GM23338 (cell line): Measurements from ENCODE around the gene METAP1D. TPM values are rescaled to one million over a fixed set of nuclear protein-coding genes. Genes with fewer than 3 reads are reported as not detected.

ENCODE experiments used
- ATAC-seq: fragments of 200-7000 bp; cut with Tn5 transposase; 3 replicates; pipeline ENCODE4 v1.9.1; 2020
- DNase-seq: peaks from one replicate; pipeline ENCODE4 v3.0.0-alpha.2; 2015; ENCODE audit warnings: low spot score
- H2AFZ ChIP-seq: fragments of 200-600 bp; sonication (generic); 2 replicates; pipeline ENCODE4 v1.8.0; 2016; ENCODE audit warnings: antibody characterized with exemption, mild to moderate bottlenecking, moderate library complexity
- H3F3A ChIP-seq: fragments of 200-600 bp; sonication (generic); replicated peaks from 2 replicates; pipeline ENCODE4 v1.8.0; 2017; ENCODE audit warnings: antibody characterized with exemption, mixed run types, low read depth
- H3K27ac ChIP-seq: fragments of 200-600 bp; sonication (generic); 2 replicates; pipeline ENCODE4 v1.6.1; 2016; ENCODE audit warnings: low read depth
- H3K27me3 ChIP-seq: fragments of 200-600 bp; sonication (generic); 2 replicates; pipeline ENCODE4 v1.8.0; 2016; ENCODE audit warnings: mild to moderate bottlenecking, mixed run types, moderate library complexity; ENCODE audit not compliant: insufficient read depth
- H3K36me3 ChIP-seq: fragments of 200-600 bp; sonication (generic); 2 replicates; pipeline ENCODE4 v1.8.0; 2016; ENCODE audit warnings: mild to moderate bottlenecking; ENCODE audit not compliant: insufficient read depth
- H3K4me1 ChIP-seq: fragments of 200-600 bp; sonication (generic); 2 replicates; pipeline ENCODE4 v1.8.0; 2016; ENCODE audit warnings: mild to moderate bottlenecking, moderate library complexity; ENCODE audit not compliant: insufficient read depth
- H3K4me2 ChIP-seq: fragments of 200-600 bp; sonication (generic); 2 replicates; pipeline ENCODE4 v1.7.1; 2017; ENCODE audit warnings: mixed run types
- H3K4me3 ChIP-seq: fragments of 200-600 bp; sonication (generic); 2 replicates; pipeline ENCODE4 v1.6.1; 2016; ENCODE audit warnings: mixed run types
- H3K79me2 ChIP-seq: fragments of 200-600 bp; sonication (generic); replicated peaks from 2 replicates; pipeline ENCODE4 v1.8.0; 2017; ENCODE audit warnings: mild to moderate bottlenecking; ENCODE audit not compliant: insufficient read depth
- H3K9me2 ChIP-seq: fragments of 200-600 bp; sonication (generic); 2 replicates; pipeline ENCODE4 v1.8.0; 2017; ENCODE audit not compliant: insufficient read depth
- H4K20me1 ChIP-seq: fragments of 200-600 bp; sonication (generic); replicated peaks from 2 replicates; pipeline ENCODE4 v1.8.0; 2017; ENCODE audit warnings: mild to moderate bottlenecking; ENCODE audit not compliant: insufficient read depth
- H3K27ac Mint-ChIP-seq: 2 replicates; pipeline ENCODE4 v1.8.0; 2020; ENCODE audit warnings: inconsistent platforms, mild to moderate bottlenecking, moderate library complexity, mixed read lengths
- H3K27me3 Mint-ChIP-seq: 3 replicates; pipeline ENCODE4 v1.8.0; 2022; ENCODE audit warnings: low read depth, mild to moderate bottlenecking, moderate library complexity, mixed read lengths, inconsistent platforms; ENCODE audit not compliant: insufficient read depth, poor library complexity
- H3K36me3 Mint-ChIP-seq: 3 replicates; pipeline ENCODE4 v1.8.0; 2021; ENCODE audit warnings: low read depth, mild to moderate bottlenecking, inconsistent platforms, moderate library complexity, mixed read lengths
- H3K4me1 Mint-ChIP-seq: 3 replicates; pipeline ENCODE4 v1.8.0; 2020; ENCODE audit warnings: mild to moderate bottlenecking, inconsistent platforms, mixed read lengths
- H3K4me3 Mint-ChIP-seq: 3 replicates; pipeline ENCODE4 v1.8.0; 2021; ENCODE audit warnings: moderate library complexity, mild to moderate bottlenecking, inconsistent platforms, mixed read lengths
- H3K9me3 Mint-ChIP-seq: 3 replicates; pipeline ENCODE4 v1.8.0; 2020; ENCODE audit warnings: moderate library complexity, mild to moderate bottlenecking, inconsistent platforms, mixed read lengths
- ETS1 ChIP-seq: IDR thresholded peaks from 2 replicates; pipeline ENCODE4 v1.6.1; 2016; ENCODE audit warnings: antibody characterized with exemption
- NANOG ChIP-seq: IDR thresholded peaks from 2 replicates; pipeline ENCODE4 v1.6.1; 2016; ENCODE audit warnings: antibody characterized with exemption, borderline replicate concordance
- POLR2AphosphoS5 ChIP-seq: IDR thresholded peaks from 2 replicates; pipeline ENCODE4 v1.6.1; 2016; ENCODE audit warnings: antibody characterized with exemption, low read depth
- REST ChIP-seq: IDR thresholded peaks from one replicate; pipeline ENCODE4 v1.6.1; 2018; ENCODE audit warnings: antibody characterized with exemption; ENCODE audit not compliant: unreplicated experiment
- ZNF114 ChIP-seq: fragments of 250-450 bp; sonication (Bioruptor Pico); IDR thresholded peaks from 2 replicates; pipeline ENCODE4 v1.5.0; 2020; ENCODE audit warnings: mild to moderate bottlenecking, moderate library complexity
- ZNF462 ChIP-seq: fragments of 250-450 bp; sonication (Bioruptor Pico); IDR thresholded peaks from 2 replicates; pipeline ENCODE4 v1.5.0; 2020; ENCODE audit warnings: mild to moderate bottlenecking, moderate library complexity
- polyA plus RNA-seq: library from polyadenylated mRNA; unstranded; fragments of >200 nt; fragmentation: Nextera tagmentation; extraction: Ambion mirVana; gene quantifications from 2 replicates; pipeline ENCODE4 v1.2.1, GENCODE V29; 2016
- total RNA-seq: library from RNA; depleted of rRNA; stranded (reverse); fragments of >200 nt; shearing (Covaris generic); gene quantifications from 2 replicates; pipeline ENCODE4 v1.2.3, GENCODE V29; 2014

Gene METAP1D
- total and polyA plus RNA-seq, 2 experiments from 2014 or later, result 12.8 to 15.5 TPM

GRCh38 chr2:171965238-171965637 lies 34.5 kb upstream of the METAP1D start (continued):
- TF ChIP-seq ETS1 (no peak), ZNF462 (CRISPR knock-in tag) (no peak), ZNF114 (CRISPR knock-in tag) (no peak), NANOG (no peak)

- DNase-seq (no peak), ATAC-seq (no peak)
- H3K4me1 ChIP-seq, result no peaks in the 10 kb centered on the region
- H3K4me1 Mint-ChIP-seq, result no peaks in the 10 kb centered on the region
- no peaks in the 10 kb centered on the region for H3K9me2 ChIP-seq
- 0 out of 2 replicates have a peak, but pooled peaks cover 4% of the 10 kb centered on the region for H3K79me2 ChIP-seq
- H3F3A ChIP-seq, result no peaks in the 10 kb centered on the region
- no peaks in the 10 kb centered on the region for H3K9me3 Mint-ChIP-seq
- H2AFZ ChIP-seq, result no peak overlapping the region
- H3K27ac Mint-ChIP-seq, result no peak overlapping the region
- 0 out of 2 replicates have a peak, but pooled peaks cover 12% of the 10 kb centered on the region for H3K36me3 ChIP-seq
- peaks cover 18% of the 10 kb centered on the region; the same call in 2 of the 3 replicates for H3K36me3 Mint-ChIP-seq
- no peak overlapping the region for H3K4me3 ChIP-seq
- H3K27ac ChIP-seq, result no peak overlapping the region
- peaks cover 3% of the 10 kb centered on the region for H3K27me3 Mint-ChIP-seq
- peaks cover 10% of the 10 kb centered on the region; the same call in 1 of the 2 replicates for H4K20me1 ChIP-seq
- H3K4me2 ChIP-seq, result no peak overlapping the region
- no peaks in the 10 kb centered on the region for H3K27me3 ChIP-seq
- H3K4me3 Mint-ChIP-seq, result no peak overlapping the region
- TF ChIP-seq REST (no peak), ZNF114 (CRISPR knock-in tag) (no peak), POLR2AphosphoS5 (no peak)
Measured at GRCh38 chr2:171965661-171966060, 34.1 kb upstream of the METAP1D start.
